Smooth muscle cell (in vitro differentiated cells): ENCODE results near the gene ZNF524. TPM values are rescaled to one million over a fixed set of nuclear protein-coding genes. Genes with fewer than 3 reads are reported as not detected.

ENCODE experiments used
- DNase-seq: peaks from one replicate; lab custom pipeline; 2025; ENCODE audit not compliant: unreplicated experiment; lab: John Stamatoyannopoulos, UW
- H2AFZ ChIP-seq: fragments of 200-600 bp; sonication (generic); 2 replicates; pipeline ENCODE4 v1.6.0; 2016; ENCODE audit warnings: antibody characterized with exemption, low read depth, mild to moderate bottlenecking
- H3F3A ChIP-seq: fragments of 200-600 bp; sonication (generic); 2 replicates; pipeline ENCODE4 v1.6.0; 2017; ENCODE audit warnings: antibody characterized with exemption, low read depth
- H3K27ac ChIP-seq: fragments of 200-600 bp; sonication (generic); 2 replicates; pipeline ENCODE4 v1.5.1; 2016; ENCODE audit warnings: low read depth, mild to moderate bottlenecking
- H3K27me3 ChIP-seq: fragments of 200-600 bp; sonication (generic); 2 replicates; pipeline ENCODE4 v1.6.1; 2016; ENCODE audit warnings: low read depth, mild to moderate bottlenecking
- H3K36me3 ChIP-seq: fragments of 200-600 bp; sonication (generic); 2 replicates; pipeline ENCODE4 v1.5.1; 2016; ENCODE audit warnings: low read depth
- H3K4me1 ChIP-seq: fragments of 200-600 bp; sonication (generic); 2 replicates; pipeline ENCODE4 v1.5.1; 2016; ENCODE audit warnings: low read depth
- H3K4me2 ChIP-seq: fragments of 200-600 bp; sonication (generic); 2 replicates; pipeline ENCODE4 v1.6.0; 2016; ENCODE audit warnings: mild to moderate bottlenecking
- H3K4me3 ChIP-seq: fragments of 200-600 bp; sonication (generic); 2 replicates; pipeline ENCODE4 v1.5.1; 2016; ENCODE audit warnings: mild to moderate bottlenecking
- H3K79me2 ChIP-seq: fragments of 200-600 bp; sonication (generic); 2 replicates; pipeline ENCODE4 v1.6.0; 2016; ENCODE audit warnings: low read depth, mild to moderate bottlenecking
- H3K9ac ChIP-seq: fragments of 200-600 bp; sonication (generic); 2 replicates; pipeline ENCODE4 v1.6.0; 2016; ENCODE audit warnings: low read depth
- H3K9me3 ChIP-seq: fragments of 200-600 bp; sonication (generic); replicated peaks from 2 replicates; pipeline ENCODE4 v1.5.1; 2016; ENCODE audit warnings: low read depth
- H4K20me1 ChIP-seq: fragments of 200-600 bp; sonication (generic); 2 replicates; pipeline ENCODE4 v1.6.0; 2016; ENCODE audit warnings: low read depth
- WGBS: methylation state at CpG from one replicate; pipeline ENCODE4 v1.1.7; 2016; ENCODE audit warnings: low lambda C conversion rate; 5-methylcytosine and 5-hydroxymethylcytosine counted together
- polyA plus RNA-seq: library from polyadenylated mRNA; unstranded; fragments of >200 nt; fragmentation: Nextera tagmentation; extraction: Ambion mirVana; gene quantifications from 2 replicates; pipeline ENCODE4 v1.2.1, GENCODE V29; 2016
- total RNA-seq: library from RNA; depleted of rRNA; stranded (reverse); fragments of >200 nt; gene quantifications from 2 replicates; pipeline ENCODE4 v1.2.3, GENCODE V29; 2014
- TF ChIP-seq, protein P1 (sequence below): fragments of 200-600 bp; sonication (generic); IDR thresholded peaks from 2 replicates; pipeline ENCODE4 v1.5.1; 2017; ENCODE audit warnings: borderline replicate concordance, mild to moderate bottlenecking, antibody characterized with exemption; ENCODE audit not compliant: insufficient read depth, poor library complexity, severe bottlenecking

Gene ZNF524
- total and polyA plus RNA-seq, 2 experiments from 2014 or later = 13.3 to 16.3 TPM

DNA sequence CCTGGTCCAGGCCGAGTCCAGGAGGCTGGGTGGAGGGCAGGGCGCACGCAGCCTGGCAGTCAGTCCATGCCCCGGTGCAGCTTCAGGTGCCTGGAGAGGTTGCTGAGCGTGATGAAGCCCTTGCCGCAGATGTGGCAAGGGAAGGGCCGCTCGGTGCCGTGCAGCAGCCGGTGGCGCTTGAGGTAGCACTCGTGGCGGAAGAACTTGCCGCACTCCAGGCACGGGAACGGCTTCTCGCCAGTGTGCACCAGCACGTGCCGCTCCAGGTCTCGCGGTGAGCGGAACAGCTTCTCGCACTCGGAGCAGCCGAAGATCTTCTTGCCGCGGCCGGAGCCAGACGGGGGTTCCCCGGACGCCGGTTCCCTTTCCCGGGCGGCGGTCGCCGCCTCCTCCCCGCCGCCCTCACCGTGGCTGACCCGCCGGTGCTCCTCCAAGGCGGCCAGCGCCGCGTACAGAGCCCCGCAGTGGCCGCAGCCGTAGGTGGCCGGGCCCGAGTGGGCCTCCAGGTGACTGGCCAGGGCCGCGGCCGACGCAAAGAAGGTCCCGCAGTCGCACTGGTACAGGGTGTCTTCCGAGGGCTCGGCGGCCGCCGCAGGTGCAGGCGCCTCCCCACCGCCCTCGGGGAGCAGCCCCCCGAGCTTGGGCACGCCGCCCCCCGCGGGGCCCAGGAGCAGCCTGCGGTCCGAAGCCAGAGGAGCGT is 7.5 kb upstream of the ZNF524 start:
- 95% methylated on average over 35 of the region's 73 CpGs for WGBS
- Histone ChIP-seq H3K27me3 (no peaks in the 10 kb centered on the region), H3K27ac (no peak overlapping the region), H3K4me2 (no peak overlapping the region), H4K20me1 (no peaks in the 10 kb centered on the region), H3K79me2 (no peaks in the 10 kb centered on the region), H3K4me3 (no peak overlapping the region), H3F3A (no peaks in the 10 kb centered on the region), H2AFZ (no peak overlapping the region), H3K4me1 (no peaks in the 10 kb centered on the region), H3K9me3 (no peaks in the 10 kb centered on the region), H3K9ac (no peak overlapping the region), H3K36me3 (no peaks in the 10 kb centered on the region)
- DNase-seq = no peak
- TF ChIP-seq, protein P1, sequence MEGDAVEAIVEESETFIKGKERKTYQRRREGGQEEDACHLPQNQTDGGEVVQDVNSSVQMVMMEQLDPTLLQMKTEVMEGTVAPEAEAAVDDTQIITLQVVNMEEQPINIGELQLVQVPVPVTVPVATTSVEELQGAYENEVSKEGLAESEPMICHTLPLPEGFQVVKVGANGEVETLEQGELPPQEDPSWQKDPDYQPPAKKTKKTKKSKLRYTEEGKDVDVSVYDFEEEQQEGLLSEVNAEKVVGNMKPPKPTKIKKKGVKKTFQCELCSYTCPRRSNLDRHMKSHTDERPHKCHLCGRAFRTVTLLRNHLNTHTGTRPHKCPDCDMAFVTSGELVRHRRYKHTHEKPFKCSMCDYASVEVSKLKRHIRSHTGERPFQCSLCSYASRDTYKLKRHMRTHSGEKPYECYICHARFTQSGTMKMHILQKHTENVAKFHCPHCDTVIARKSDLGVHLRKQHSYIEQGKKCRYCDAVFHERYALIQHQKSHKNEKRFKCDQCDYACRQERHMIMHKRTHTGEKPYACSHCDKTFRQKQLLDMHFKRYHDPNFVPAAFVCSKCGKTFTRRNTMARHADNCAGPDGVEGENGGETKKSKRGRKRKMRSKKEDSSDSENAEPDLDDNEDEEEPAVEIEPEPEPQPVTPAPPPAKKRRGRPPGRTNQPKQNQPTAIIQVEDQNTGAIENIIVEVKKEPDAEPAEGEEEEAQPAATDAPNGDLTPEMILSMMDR = no peak

DNA sequence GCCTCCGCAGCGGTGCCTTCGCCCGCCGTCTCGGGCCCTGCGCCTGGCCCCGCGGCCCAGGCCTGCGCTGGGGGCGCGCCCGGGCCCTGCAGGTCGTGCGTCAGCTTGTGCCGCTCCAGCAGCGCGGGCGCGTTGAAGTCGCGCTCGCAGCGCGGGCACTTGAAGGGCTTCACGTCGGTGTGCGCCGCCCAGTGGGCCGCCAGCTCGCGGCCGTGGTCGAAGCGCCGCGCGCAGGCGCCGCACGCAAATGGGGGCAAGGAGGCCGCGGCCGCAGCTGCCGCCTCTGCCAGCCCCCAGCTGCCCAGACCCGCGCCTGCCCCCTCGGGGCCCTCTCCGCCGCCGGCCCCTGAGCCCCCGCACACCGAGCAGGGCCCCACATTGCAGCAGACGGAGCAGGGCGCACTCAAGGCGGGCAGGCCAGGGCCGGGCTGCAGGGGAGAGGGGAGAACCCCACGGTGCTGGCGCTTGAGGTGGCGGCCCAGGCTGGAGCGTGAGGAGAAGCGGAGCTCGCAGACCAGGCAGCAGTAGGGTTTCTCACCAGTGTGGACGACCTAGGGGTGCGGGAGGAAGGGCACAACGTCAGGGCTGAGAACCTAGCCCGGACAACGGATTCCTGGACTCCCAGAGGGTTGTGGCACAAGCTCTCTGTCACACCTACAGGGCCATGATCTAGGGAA is 6.9 kb upstream of the ZNF524 start:
- H3K4me3 ChIP-seq = no peak overlapping the region
- no peaks in the 10 kb centered on the region for H4K20me1 ChIP-seq
- no peaks in the 10 kb centered on the region for H3K27me3 ChIP-seq
- H3K79me2 ChIP-seq = no peaks in the 10 kb centered on the region
- H3F3A ChIP-seq = no peaks in the 10 kb centered on the region
- no peak overlapping the region for H3K4me2 ChIP-seq
- no peaks in the 10 kb centered on the region for H3K9me3 ChIP-seq
- no peaks in the 10 kb centered on the region for H3K36me3 ChIP-seq
- no peak for DNase-seq
- H3K27ac ChIP-seq = no peak overlapping the region
- WGBS = 95% methylated on average over 43 of the region's 68 CpGs
- H3K9ac ChIP-seq = no peak overlapping the region
- TF ChIP-seq, protein P1 = no peak
- H3K4me1 ChIP-seq = no peaks in the 10 kb centered on the region
- H2AFZ ChIP-seq = no peak overlapping the region

DNA sequence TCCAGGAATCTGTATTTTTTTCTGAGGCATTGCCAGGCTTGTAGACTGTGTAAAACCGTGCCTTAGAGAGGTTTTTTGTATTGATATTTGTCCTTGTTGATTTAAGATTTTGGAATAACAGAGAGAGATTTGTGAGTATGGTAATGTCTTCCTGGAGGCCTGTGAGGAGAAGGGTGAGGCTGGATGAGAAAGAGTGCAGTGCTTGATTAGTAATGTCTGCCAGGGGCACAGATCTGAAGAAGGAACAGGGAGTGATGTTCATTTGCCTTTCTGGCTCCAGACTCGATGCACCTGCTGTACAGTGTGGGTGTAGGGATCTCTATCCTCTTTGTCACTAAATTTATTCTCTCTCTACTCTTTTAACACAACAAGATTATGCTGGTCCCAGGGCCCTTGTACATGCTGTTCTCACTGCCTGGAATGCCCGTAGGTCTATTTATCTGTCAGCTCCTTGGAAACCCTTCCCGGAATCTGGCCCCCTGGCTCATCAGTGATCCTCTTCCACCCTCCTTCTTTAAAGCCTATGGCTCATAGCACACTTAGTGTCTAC is 5.0 kb upstream of the ZNF524 start:
- H3K27ac ChIP-seq = no peak overlapping the region
- TF ChIP-seq, protein P1 = no peak
- H3K9ac ChIP-seq = no peak overlapping the region
- H3K27me3 ChIP-seq = no peaks in the 10 kb centered on the region
- H3K9me3 ChIP-seq = no peaks in the 10 kb centered on the region
- 98% methylated on average over 4 of the region's 4 CpGs for whole genome bisulfite sequencing
- H3K4me2 ChIP-seq = no peak overlapping the region
- no peaks in the 10 kb centered on the region for H3K36me3 ChIP-seq
- no peaks in the 10 kb centered on the region for H3K4me1 ChIP-seq
- no peak overlapping the region for H3K4me3 ChIP-seq
- H4K20me1 ChIP-seq = no peaks in the 10 kb centered on the region
- no peak overlapping the region for H2AFZ ChIP-seq
- no peaks in the 10 kb centered on the region for H3F3A ChIP-seq
- no peaks in the 10 kb centered on the region for H3K79me2 ChIP-seq
- no peak for DNase-seq
